ENCODE data around the gene KIAA0513. TPM values are rescaled to one million over a fixed set of nuclear protein-coding genes. Genes with fewer than 3 reads are reported as not detected.
A peak's percentile ranks its signal among the peaks of the same experiment; 100 is the strongest.
"Not testable (repeated sequence)": the region's sequence is repeated elsewhere in the genome, so short reads cannot be mapped to it uniquely, and the experiment has no call there.

The KIAA0513 gene
- total RNA-seq, 4 donors from 2014 or later, result 6.2 to 8.4 (median 7.5) TPM

DNA sequence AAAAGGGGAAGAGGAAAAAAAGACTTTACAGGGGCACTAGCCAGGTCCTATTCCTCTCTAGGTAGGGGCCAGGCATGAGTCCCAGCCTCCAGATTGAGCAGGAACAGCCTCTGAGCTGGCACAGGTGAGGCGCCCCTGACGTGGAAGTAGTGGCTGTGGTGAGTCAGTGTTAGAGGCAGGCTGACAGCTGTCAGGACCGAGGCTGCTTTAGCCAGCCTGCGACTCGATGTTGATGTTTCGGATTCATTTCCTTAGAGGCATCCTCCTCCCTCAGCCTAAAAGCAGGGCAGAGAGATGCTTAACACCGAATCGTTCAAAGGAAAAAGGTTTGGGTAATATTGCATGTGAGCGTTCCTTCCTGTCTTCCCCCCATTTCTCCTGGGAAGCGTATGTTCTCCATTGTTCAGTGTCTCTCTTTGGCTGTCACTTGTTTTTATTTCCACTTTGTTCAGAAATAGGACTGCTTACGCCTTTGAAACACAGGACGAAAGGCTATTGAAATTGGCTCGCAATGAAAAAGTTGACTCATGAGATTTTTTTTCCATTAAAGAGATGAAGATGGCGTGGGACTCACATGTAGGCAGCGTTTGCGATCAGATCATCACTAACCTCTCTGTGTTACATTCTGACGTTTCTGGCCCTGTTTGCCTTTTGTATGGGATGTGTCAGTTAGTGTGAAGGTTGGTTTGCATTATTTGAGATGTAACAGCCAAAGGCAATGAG lies 1.3 kb downstream of the KIAA0513 start:
- peaks cover 10 to 22% of the 10 kb centered on the region in 2 donors for H3K4me1 ChIP-seq
- no peaks in the 10 kb centered on the region for H3K27me3 ChIP-seq
- peak; percentile 20 to 33 for DNase-seq
- WGBS, 2 donors, result 52 to 55% methylated on average over 17 of the region's 17 CpGs
- peak overlapping the region in 2 of 3 donors; percentile 83 to 91 for H3K27ac ChIP-seq
- H3K4me3 ChIP-seq (replicated peaks in 1 of 3), result no peak overlapping the region
- no peaks in the 10 kb centered on the region for H3K9me3 ChIP-seq
- TF ChIP-seq POLR2A (IDR thresholded peaks at IDR 0.05), result no peak
- TF ChIP-seq, protein P1, sequence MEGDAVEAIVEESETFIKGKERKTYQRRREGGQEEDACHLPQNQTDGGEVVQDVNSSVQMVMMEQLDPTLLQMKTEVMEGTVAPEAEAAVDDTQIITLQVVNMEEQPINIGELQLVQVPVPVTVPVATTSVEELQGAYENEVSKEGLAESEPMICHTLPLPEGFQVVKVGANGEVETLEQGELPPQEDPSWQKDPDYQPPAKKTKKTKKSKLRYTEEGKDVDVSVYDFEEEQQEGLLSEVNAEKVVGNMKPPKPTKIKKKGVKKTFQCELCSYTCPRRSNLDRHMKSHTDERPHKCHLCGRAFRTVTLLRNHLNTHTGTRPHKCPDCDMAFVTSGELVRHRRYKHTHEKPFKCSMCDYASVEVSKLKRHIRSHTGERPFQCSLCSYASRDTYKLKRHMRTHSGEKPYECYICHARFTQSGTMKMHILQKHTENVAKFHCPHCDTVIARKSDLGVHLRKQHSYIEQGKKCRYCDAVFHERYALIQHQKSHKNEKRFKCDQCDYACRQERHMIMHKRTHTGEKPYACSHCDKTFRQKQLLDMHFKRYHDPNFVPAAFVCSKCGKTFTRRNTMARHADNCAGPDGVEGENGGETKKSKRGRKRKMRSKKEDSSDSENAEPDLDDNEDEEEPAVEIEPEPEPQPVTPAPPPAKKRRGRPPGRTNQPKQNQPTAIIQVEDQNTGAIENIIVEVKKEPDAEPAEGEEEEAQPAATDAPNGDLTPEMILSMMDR (IDR thresholded peaks at IDR 0.05), result no peak
- no peaks in the 10 kb centered on the region for H3K36me3 ChIP-seq
- intact Hi-C loops (cut with DNase I), result no loop called here

- 59 to 72% methylated on average over 4 of the region's 4 CpGs for WGBS, 2 donors
- peak overlapping the region in 2 of 3 donors; percentile 2 to 83 for H3K27ac ChIP-seq
- no peak for DNase-seq
These were observed 1.8 kb downstream of the KIAA0513 start for GRCh38 chr16:85029408-85029784.

DNA sequence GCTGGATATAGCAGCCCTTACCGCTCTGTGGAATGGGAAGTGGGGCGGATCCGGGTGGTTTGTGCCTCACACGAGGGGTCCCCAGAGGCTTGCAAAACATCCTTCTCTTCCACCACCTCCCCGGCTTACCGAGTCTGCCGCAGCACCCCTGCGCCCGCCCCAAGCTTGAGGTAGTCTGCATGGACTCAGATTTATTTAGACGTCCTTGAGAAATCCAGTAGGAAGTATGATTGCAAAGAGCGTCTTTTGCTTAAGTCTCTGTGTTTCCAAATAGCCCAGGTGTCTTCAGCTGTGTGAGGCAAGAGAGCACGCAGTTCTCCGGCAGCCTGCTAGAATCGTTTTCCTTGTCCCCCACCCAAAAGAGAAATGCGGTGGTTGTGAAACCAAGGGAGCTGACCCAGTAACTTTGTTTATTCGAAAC lies 2.4 kb downstream of the KIAA0513 start:
- H3K9me3 ChIP-seq, result no peaks in the 10 kb centered on the region
- peaks cover 10 to 22% of the 10 kb centered on the region in 2 donors for H3K4me1 ChIP-seq
- no peak overlapping the region for H3K4me3 ChIP-seq (replicated peaks in 1 of 3)
- H3K27me3 ChIP-seq, result no peaks in the 10 kb centered on the region
- WGBS, 2 donors, result 85 to 88% methylated on average over 16 of the region's 16 CpGs
- H3K27ac ChIP-seq, result no peak overlapping the region
- no peaks in the 10 kb centered on the region for H3K36me3 ChIP-seq
- DNase-seq, result no peak
- intact Hi-C loops (cut with DNase I), result no loop called here
- TF ChIP-seq POLR2A (IDR thresholded peaks at IDR 0.05), result no peak
- TF ChIP-seq, protein P1 (IDR thresholded peaks at IDR 0.05), result no peak

More at GRCh38 chr16:85029408-85029784, 1.8 kb downstream of the KIAA0513 start:
- intact Hi-C loops (cut with DNase I), result no loop called here
- peaks cover 10 to 22% of the 10 kb centered on the region in 2 donors for H3K4me1 ChIP-seq
- H3K9me3 ChIP-seq, result no peaks in the 10 kb centered on the region
- no peaks in the 10 kb centered on the region for H3K27me3 ChIP-seq
- no peak for TF ChIP-seq POLR2A (IDR thresholded peaks at IDR 0.05)
- H3K36me3 ChIP-seq, result no peaks in the 10 kb centered on the region
- no peak overlapping the region for H3K4me3 ChIP-seq (replicated peaks in 1 of 3)

DNA sequence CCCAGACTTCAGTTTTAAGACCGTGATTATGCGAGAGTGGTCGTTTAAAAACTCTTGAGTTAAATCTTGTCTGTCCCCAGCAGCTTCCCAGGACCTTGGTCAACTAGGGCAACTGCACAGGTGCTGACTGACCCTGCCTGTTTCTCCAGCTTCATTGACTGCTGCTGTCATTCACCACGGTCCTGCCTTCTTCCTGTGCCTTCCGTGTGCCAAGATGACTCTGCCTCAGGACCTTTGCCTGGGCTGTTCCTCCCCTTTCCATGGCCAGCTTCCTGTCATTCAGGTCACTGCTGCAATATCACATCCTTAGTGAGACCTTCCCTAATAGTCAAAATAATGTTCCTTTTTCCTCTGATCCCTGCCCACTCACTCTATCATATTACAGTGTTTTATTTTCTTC lies 3.9 kb downstream of the KIAA0513 start:
- H3K4me1 ChIP-seq, result peaks cover 10 to 16% of the 10 kb centered on the region in 2 donors
- no peak overlapping the region for H3K27ac ChIP-seq
- DNase-seq, result no peak
- WGBS, 2 donors, result 79 to 81% methylated on average over 5 of the region's 5 CpGs
- no peaks in the 10 kb centered on the region for H3K27me3 ChIP-seq
- no peaks in the 10 kb centered on the region for H3K36me3 ChIP-seq
- H3K4me3 ChIP-seq (replicated peaks in 1 of 3), result no peak overlapping the region
- intact Hi-C loops (cut with DNase I), result no loop called here
- H3K9me3 ChIP-seq, result no peaks in the 10 kb centered on the region
- TF ChIP-seq, protein P1 (IDR thresholded peaks at IDR 0.05), result no peak
- no peak for TF ChIP-seq POLR2A (IDR thresholded peaks at IDR 0.05)

DNA sequence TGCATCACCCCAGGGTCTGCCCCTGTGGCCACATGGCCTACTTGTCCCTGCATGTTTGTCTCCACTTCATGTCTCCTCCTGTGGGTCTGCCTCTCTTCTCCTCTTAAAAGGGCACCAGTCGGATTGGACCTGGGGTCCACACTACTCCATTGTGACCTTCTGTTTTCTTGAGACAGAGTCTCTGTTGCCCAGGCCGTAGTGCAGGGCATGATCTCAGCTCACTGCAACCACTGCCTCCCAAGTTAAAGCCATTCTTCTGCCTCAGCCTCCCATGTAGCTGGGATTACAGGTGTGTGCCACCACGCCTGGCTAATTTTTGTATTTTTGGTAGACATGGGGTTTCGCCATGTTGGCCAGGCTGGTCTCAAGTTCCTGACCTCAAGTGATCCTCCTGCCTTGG lies 4.6 kb downstream of the KIAA0513 start:
- H3K27me3 ChIP-seq; intact Hi-C loops (cut with DNase I); H3K27ac ChIP-seq; DNase-seq; H3K36me3 ChIP-seq; H3K4me3 ChIP-seq (replicated peaks in 1 of 3); H3K9me3 ChIP-seq: not testable (repeated sequence)
- peaks cover 6 to 12% of the 10 kb centered on the region in 2 donors for H3K4me1 ChIP-seq
- 96 to 100% methylated on average over 4 of the region's 4 CpGs for WGBS, 2 donors

- no peak for DNase-seq
- 86 to 92% methylated on average over 17 of the region's 17 CpGs for WGBS, 2 donors
- Histone ChIP-seq H3K36me3 (no peaks in the 10 kb centered on the region), H3K9me3 (no peaks in the 10 kb centered on the region), H3K27ac (no peak overlapping the region), H3K4me3 (replicated peaks in 1 of 3) (no peak overlapping the region), H3K4me1 (peaks cover 1 to 8% of the 10 kb centered on the region in 2 donors), H3K27me3 (no peaks in the 10 kb centered on the region)
- intact Hi-C loops (cut with DNase I), result no loop called here
- TF ChIP-seq POLR2A (IDR thresholded peaks at IDR 0.05), result no peak
- TF ChIP-seq, protein P1 (IDR thresholded peaks at IDR 0.05), result no peak
These were observed 5.6 kb downstream of the KIAA0513 start for GRCh38 chr16:85033171-85033570.

All from thyroid gland (tissue), 4 donors.